Neural cell (in vitro differentiated cells): ENCODE data around the gene TYW3. TPM values are rescaled to one million over a fixed set of nuclear protein-coding genes. Genes with fewer than 3 reads are reported as not detected.

ENCODE experiments used
- H2AFZ ChIP-seq: fragments of 200-600, 300-800 bp; sonication (generic), shearing (Covaris generic); 2 replicates; pipeline ENCODE4 v1.6.0; 2014; ENCODE audit warnings: low read depth, mild to moderate bottlenecking, antibody characterized with exemption, low read length, moderate library complexity
- H3F3A ChIP-seq: fragments of 200-600 bp; shearing (Covaris generic); 2 replicates; pipeline ENCODE4 v1.6.1; 2016; ENCODE audit warnings: mild to moderate bottlenecking, moderate library complexity, mixed read lengths, antibody characterized with exemption, low read length; ENCODE audit not compliant: insufficient read depth, poor library complexity, severe bottlenecking
- H3K27ac ChIP-seq: fragments of 200-600, 300-800 bp; sonication (generic), shearing (Covaris generic); 2 replicates; pipeline ENCODE4 v1.5.1; 2014; ENCODE audit warnings: mild to moderate bottlenecking, low read length, moderate library complexity
- H3K27me3 ChIP-seq: fragments of 300-800, 200-600 bp; sonication (generic), shearing (Covaris generic); 2 replicates; pipeline ENCODE4 v1.6.0; 2014; ENCODE audit warnings: mild to moderate bottlenecking, low read depth, low read length, moderate library complexity; ENCODE audit not compliant: insufficient read depth
- H3K36me3 ChIP-seq: fragments of 300-800, 200-600 bp; sonication (generic), shearing (Covaris generic); 2 replicates; pipeline ENCODE4 v1.5.1; 2014; ENCODE audit warnings: mild to moderate bottlenecking, antibody characterized with exemption, low read length, moderate library complexity; ENCODE audit not compliant: insufficient read depth
- H3K4me2 ChIP-seq: fragments of 300-800, 200-600 bp; sonication (generic), shearing (Covaris generic); 2 replicates; pipeline ENCODE4 v1.6.0; 2014; ENCODE audit warnings: mild to moderate bottlenecking, low read length
- H3K4me3 ChIP-seq: fragments of 300-800, 200-600 bp; sonication (generic), shearing (Covaris generic); 2 replicates; pipeline ENCODE4 v1.5.1; 2014; ENCODE audit warnings: mild to moderate bottlenecking, low read length, moderate library complexity
- H3K79me2 ChIP-seq: fragments of 200-600 bp; shearing (Covaris generic); replicated peaks from 2 replicates; pipeline ENCODE4 v1.6.0; 2014; ENCODE audit warnings: mild to moderate bottlenecking, low read length, moderate library complexity; ENCODE audit not compliant: insufficient read depth
- H3K9ac ChIP-seq: fragments of 300-800, 200-600 bp; sonication (generic), shearing (Covaris generic); 2 replicates; pipeline ENCODE4 v1.6.1; 2016; ENCODE audit warnings: mild to moderate bottlenecking, low read length, mixed read lengths
- H3K9me2 ChIP-seq: fragments of 200-600 bp; shearing (Covaris generic); 2 replicates; pipeline ENCODE4 v1.6.1; 2016; ENCODE audit warnings: mild to moderate bottlenecking, low read length, mixed read lengths; ENCODE audit not compliant: insufficient read depth
- H3K9me3 ChIP-seq: fragments of 200-600, 300-800 bp; sonication (generic), shearing (Covaris generic); 2 replicates; pipeline ENCODE4 v1.6.1; 2016; ENCODE audit warnings: mild to moderate bottlenecking, mixed run types, low read length, moderate library complexity, mixed read lengths
- H4K20me1 ChIP-seq: fragments of 200-600 bp; shearing (Covaris generic); 2 replicates; pipeline ENCODE4 v1.6.1; 2016; ENCODE audit warnings: mild to moderate bottlenecking, mixed run types; ENCODE audit not compliant: insufficient read depth
- EP300 ChIP-seq: fragments of 450-650 bp; conservative IDR thresholded peaks from 2 replicates; pipeline ENCODE4 v1.6.1; 2014; ENCODE audit warnings: antibody characterized with exemption, mild to moderate bottlenecking, moderate library complexity; ENCODE audit not compliant: poor library complexity, severe bottlenecking
- EZH2 ChIP-seq: fragments of 200-600, 300-800 bp; shearing (Covaris generic), sonication (generic); IDR thresholded peaks from 2 replicates; pipeline ENCODE4 v1.6.1; 2014; ENCODE audit warnings: antibody characterized with exemption, low read length, borderline replicate concordance, mild to moderate bottlenecking; ENCODE audit not compliant: insufficient read depth, poor library complexity, severe bottlenecking
- MXI1 ChIP-seq: fragments of 450-650 bp; conservative IDR thresholded peaks from 2 replicates; pipeline ENCODE4 v1.6.1; 2014; ENCODE audit warnings: antibody characterized with exemption, mild to moderate bottlenecking; ENCODE audit not compliant: poor library complexity, severe bottlenecking
- POLR2AphosphoS5 ChIP-seq: IDR thresholded peaks from 2 replicates; pipeline ENCODE4 v1.6.1; 2012
- RAD21 ChIP-seq: fragments of 450-650 bp; conservative IDR thresholded peaks from 2 replicates; pipeline ENCODE4 v1.6.1; 2014; ENCODE audit warnings: antibody characterized with exemption, mild to moderate bottlenecking, moderate library complexity
- SMC3 ChIP-seq: fragments of 450-650 bp; conservative IDR thresholded peaks from 2 replicates; pipeline ENCODE4 v1.6.1; 2014; ENCODE audit warnings: antibody characterized with exemption, mild to moderate bottlenecking, moderate library complexity; ENCODE audit not compliant: poor library complexity
- TAF1 ChIP-seq: IDR thresholded peaks from 2 replicates; pipeline ENCODE4 v1.6.1; 2012; ENCODE audit warnings: low read depth
- polyA plus RNA-seq: library from polyadenylated mRNA; depleted of rRNA; stranded (reverse); fragments of >200 nt; gene quantifications from 2 replicates; pipeline ENCODE4 v1.2.3, GENCODE V29; 2014
- TF ChIP-seq, protein P1 (sequence below): fragments of 450-650 bp; IDR thresholded peaks from 2 replicates; pipeline ENCODE4 v1.5.1; 2014; ENCODE audit warnings: antibody characterized with exemption, mild to moderate bottlenecking, moderate library complexity; ENCODE audit not compliant: poor library complexity, severe bottlenecking
- TF ChIP-seq, protein P2 (sequence below): IDR thresholded peaks from 2 replicates; pipeline ENCODE4 v1.6.1; 2012; ENCODE audit warnings: borderline replicate concordance

The TYW3 gene
- polyA plus RNA-seq, 1 donor from 2014 or later, result 1.5 TPM

DNA sequence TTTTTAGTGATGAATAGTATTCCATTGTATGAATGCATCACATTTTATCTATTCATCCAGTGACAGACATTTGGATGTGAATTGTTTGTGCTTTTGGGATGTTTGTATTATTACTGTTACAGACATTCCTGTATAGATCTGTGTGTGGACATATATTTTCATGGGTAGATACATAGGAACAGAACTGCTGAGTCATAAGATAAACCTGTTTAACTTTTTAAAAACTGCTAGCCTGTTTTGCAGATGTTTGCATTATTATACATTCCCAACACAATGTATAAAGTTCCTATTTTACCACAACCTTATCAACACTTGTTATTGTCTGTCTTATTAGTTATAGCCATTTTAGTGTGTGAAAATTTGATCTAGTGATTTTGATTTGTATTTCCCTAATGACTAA, 46.8 kb downstream of the TYW3 start:
- Histone ChIP-seq H3K9me3 (no peaks in the 10 kb centered on the region), H3K4me2 (no peak overlapping the region), H3K9ac (no peak overlapping the region), H3K9me2 (no peaks in the 10 kb centered on the region), H3K27ac (no peak overlapping the region), H2AFZ (no peak overlapping the region), H3K79me2 (no peaks in the 10 kb centered on the region), H3F3A (no peaks in the 10 kb centered on the region), H4K20me1 (no peaks in the 10 kb centered on the region), H3K36me3 (no peaks in the 10 kb centered on the region), H3K4me3 (no peak overlapping the region), H3K27me3 (no peaks in the 10 kb centered on the region)
- TF ChIP-seq, protein P1, sequence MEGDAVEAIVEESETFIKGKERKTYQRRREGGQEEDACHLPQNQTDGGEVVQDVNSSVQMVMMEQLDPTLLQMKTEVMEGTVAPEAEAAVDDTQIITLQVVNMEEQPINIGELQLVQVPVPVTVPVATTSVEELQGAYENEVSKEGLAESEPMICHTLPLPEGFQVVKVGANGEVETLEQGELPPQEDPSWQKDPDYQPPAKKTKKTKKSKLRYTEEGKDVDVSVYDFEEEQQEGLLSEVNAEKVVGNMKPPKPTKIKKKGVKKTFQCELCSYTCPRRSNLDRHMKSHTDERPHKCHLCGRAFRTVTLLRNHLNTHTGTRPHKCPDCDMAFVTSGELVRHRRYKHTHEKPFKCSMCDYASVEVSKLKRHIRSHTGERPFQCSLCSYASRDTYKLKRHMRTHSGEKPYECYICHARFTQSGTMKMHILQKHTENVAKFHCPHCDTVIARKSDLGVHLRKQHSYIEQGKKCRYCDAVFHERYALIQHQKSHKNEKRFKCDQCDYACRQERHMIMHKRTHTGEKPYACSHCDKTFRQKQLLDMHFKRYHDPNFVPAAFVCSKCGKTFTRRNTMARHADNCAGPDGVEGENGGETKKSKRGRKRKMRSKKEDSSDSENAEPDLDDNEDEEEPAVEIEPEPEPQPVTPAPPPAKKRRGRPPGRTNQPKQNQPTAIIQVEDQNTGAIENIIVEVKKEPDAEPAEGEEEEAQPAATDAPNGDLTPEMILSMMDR, result no peak
- TF ChIP-seq RAD21, result no peak
- TF ChIP-seq TAF1, result no peak
- no peak for TF ChIP-seq MXI1
- TF ChIP-seq EZH2, result no peak
- TF ChIP-seq POLR2AphosphoS5, result no peak
- no peak for TF ChIP-seq SMC3
- TF ChIP-seq EP300, result no peak
- TF ChIP-seq, protein P2, sequence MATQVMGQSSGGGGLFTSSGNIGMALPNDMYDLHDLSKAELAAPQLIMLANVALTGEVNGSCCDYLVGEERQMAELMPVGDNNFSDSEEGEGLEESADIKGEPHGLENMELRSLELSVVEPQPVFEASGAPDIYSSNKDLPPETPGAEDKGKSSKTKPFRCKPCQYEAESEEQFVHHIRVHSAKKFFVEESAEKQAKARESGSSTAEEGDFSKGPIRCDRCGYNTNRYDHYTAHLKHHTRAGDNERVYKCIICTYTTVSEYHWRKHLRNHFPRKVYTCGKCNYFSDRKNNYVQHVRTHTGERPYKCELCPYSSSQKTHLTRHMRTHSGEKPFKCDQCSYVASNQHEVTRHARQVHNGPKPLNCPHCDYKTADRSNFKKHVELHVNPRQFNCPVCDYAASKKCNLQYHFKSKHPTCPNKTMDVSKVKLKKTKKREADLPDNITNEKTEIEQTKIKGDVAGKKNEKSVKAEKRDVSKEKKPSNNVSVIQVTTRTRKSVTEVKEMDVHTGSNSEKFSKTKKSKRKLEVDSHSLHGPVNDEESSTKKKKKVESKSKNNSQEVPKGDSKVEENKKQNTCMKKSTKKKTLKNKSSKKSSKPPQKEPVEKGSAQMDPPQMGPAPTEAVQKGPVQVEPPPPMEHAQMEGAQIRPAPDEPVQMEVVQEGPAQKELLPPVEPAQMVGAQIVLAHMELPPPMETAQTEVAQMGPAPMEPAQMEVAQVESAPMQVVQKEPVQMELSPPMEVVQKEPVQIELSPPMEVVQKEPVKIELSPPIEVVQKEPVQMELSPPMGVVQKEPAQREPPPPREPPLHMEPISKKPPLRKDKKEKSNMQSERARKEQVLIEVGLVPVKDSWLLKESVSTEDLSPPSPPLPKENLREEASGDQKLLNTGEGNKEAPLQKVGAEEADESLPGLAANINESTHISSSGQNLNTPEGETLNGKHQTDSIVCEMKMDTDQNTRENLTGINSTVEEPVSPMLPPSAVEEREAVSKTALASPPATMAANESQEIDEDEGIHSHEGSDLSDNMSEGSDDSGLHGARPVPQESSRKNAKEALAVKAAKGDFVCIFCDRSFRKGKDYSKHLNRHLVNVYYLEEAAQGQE, result no peak

DNA sequence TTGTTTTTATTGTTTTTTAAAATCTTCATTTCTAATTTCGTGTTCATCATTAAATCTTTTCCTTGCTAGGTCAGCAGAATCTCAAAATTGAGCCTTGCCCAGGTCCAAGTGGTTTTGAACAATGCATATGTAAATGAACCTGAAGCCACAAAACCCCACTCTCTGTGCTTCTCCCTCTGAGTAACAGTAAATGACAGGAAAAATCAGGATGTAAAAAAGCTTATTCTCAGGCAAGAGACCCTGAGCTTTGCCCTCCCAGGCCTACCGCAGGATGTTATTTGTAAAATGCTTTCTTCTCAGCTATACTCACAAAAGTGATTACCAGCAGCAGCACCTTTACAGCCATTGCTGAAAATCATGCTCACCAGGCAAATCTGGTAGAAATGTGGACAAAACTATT, 47.6 kb downstream of the TYW3 start:
- TF ChIP-seq MXI1 (no peak), SMC3 (no peak), EZH2 (no peak), RAD21 (no peak), POLR2AphosphoS5 (no peak), EP300 (no peak), TAF1 (no peak)
- TF ChIP-seq, protein P1, result no peak
- TF ChIP-seq, protein P2, result no peak
- Histone ChIP-seq H3K9ac (no peak overlapping the region), H3K79me2 (no peaks in the 10 kb centered on the region), H3K27ac (no peak overlapping the region), H3F3A (no peaks in the 10 kb centered on the region), H3K4me2 (no peak overlapping the region), H3K9me3 (no peaks in the 10 kb centered on the region), H4K20me1 (no peaks in the 10 kb centered on the region), H3K36me3 (no peaks in the 10 kb centered on the region), H3K27me3 (no peaks in the 10 kb centered on the region), H3K9me2 (no peaks in the 10 kb centered on the region), H3K4me3 (no peak overlapping the region), H2AFZ (no peak overlapping the region)
